Stimulated activated CD8-positive, alpha-beta memory T cell treated with anti-CD3 and anti-CD28 coated beads, Interleukin-12 subunit alpha, Interleukin-12 subunit beta, amount 100 ng/mL, for 1 hour (primary cell): ENCODE data around the gene EIF4G1.

Source experiments
- DNase-seq: peaks from one replicate; pipeline ENCODE4 v3.0.0-alpha.2; 2020; ENCODE audit warnings: low read depth

Gene EIF4G1

DNA sequence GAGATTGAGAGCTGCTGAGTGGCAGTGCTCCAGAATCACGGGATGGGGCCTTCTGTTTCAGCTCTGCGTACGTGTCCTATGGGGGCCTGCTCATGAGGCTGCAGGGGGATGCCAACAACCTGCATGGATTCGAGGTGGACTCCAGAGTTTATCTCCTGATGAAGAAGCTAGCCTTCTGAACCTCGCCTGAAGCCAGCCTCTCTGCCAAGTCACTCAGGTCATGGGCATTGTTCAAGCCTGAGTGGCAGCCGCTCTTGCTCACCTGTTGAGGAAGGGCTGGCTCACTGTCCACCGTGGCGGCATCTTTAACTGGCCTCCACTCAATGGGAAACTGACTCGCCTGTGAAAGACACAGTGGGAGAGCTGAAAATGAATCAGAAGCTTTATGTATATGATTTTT is 53.7 kb downstream of the EIF4G1 start:
- no peak for DNase-seq

DNA sequence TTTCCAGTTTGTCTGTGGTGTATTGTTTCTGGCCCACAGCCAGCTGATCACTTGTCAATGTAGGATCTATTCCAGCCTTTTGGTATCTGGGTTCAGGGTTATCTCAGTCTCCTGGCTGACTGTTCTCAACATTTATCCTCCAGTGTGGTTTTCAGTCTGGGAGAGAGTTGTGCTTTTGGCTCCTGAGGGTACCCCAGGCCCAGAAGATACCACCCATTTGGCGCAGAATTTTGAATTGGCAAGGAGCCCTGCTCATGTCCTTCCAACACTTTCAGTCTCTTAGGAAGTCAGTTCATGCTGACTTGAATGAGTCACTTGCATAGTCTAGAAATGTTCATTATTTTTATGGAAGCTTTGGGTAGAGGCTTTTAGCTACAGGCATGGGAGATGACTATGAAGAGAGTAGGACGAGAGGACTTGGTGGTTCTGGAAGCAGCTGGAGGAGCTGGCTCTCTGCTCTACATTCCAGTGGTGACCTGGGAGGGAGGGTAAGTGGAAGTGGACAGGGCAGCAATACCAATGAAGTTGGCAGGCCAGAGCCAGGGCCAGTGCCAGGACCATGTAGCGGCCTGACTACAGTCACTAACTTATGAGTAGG is 54.3 kb downstream of the EIF4G1 start:
- no peak for DNase-seq

GRCh38 chr3:184371570-184372018 is 57.2 kb downstream of the EIF4G1 start:
- DNase-seq, result peak; percentile 39

GRCh38 chr3:184372296-184372821 is 58.0 kb downstream of the EIF4G1 start:
- DNase-seq, result no peak

GRCh38 chr3:184372911-184373310 is 58.5 kb downstream of the EIF4G1 start:
- DNase-seq, result no peak

DNA sequence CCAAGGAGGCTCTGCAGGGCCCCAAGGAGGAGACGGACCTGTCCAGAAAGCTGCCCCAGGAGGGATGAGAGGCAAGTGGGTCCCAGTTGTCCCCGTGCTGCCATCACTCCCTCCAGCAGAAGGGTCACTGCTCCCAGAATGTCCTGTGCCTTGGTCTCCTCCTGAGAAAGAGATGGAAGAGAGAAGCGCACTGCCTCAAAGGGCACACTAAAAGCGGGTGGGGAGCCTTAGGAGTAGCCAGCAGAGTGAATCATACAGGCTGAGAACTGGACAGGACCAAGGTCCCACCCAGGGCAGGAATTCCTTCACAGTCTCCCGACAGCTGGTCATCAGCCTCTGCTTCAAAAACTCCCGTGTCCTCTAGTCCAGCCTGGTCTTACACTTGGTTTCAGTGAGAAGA is 59.0 kb downstream of the EIF4G1 start:
- DNase-seq, result no peak

DNA sequence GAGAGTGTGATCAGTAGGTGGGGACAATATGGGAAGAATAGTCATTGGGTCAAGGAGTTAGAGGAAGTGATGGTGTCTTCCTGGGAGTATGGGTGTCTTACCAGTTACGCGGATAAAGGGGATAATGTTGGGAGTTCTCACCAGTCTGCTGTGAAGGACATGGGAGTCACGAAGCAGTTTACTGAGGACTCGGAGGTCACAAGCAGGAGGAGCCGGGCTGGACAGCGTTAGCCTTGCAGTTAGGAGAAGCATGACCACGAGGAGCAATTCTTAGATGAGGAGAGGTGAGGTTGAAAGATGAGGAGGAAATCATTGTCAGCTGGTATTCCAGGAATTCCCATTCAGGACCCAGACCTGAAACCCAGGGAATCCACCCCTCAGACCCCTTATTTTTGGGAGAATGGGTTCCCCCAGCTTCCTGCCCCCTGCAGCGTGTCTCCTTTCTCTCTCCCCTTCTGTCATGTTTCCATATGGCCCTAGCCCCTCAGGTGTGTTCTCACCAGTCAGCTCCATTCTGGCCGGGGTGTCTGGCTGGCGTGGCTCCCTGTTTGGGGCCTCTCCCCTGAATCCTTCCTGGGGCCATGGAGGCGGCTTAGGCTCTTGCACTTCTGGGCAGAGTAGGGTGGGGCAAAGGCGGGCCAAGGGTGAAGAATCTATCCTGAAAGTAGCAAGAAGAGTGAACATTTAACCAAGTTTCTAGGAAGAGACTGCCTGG is 61.5 kb downstream of the EIF4G1 start:
- DNase-seq, result no peak

DNA sequence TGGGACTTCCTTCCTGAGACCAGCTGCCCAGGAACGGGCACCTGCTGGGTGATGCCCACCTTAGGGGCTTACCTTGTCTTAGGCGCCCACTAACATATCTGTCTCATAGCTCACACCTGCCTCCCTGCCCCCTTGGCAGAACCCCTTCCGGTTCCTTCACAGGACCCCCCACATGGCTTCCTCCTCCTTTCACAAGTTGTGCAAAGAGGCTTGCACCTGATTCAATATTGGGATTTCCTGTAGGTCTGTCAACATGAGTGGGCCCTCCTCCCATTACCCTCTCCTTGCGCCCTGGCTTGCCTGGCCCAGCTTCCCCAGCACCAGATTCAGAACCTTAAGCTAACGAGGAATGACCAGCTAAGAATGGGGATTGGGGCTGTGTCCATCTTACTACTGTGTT is 63.0 kb downstream of the EIF4G1 start:
- DNase-seq, result no peak

GRCh38 chr3:184377882-184378445 is 63.6 kb downstream of the EIF4G1 start, which contains the start of gene THPO:
THPO (minus strand) TSS chr3:184378207; CDS start chr3:184376259, 1,948 bp downstream.
- no peak for DNase-seq

DNA sequence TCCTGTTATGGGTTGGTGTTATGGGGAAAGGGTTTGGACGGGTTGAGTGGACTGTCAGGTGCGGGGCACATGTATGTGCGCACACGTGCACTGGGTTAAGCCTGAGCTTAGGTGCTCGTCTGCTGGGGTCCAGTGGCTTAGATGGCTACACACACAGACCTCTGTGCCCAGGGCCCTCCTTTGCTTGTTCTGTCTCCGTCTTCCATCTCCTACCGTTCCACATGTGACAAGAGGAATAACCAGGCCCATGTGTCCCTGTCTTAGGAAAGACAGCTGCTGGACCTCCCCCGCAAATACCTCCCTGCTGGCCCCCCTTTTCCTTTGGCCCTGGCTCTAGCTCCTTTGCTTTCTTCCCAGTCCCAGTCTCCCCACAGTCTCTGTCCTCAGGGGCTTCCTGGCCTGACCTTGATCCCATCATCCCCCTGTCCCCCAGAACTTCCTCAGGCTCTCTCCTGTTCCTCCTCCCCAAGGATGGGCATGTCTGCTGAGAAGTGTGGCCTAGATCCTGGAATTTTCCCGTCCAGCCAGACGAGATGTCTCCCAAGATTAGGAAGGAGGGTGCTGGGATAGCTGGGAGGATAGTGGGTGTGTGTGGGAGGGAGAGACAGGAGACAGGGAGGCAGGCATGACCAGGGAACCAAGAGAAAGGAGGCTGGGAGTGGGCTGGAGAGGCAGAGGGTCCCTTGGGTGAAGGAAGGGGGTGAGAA is 64.4 kb downstream of the EIF4G1 start:
- no peak for DNase-seq

- no peak for DNase-seq
Observed at GRCh38 chr3:184379358-184380184, 65.2 kb downstream of the EIF4G1 start, which contains the start of gene CHRD. CHRD (plus strand) TSS chr3:184380054; CDS start chr3:184380319, 265 bp downstream.

- DNase-seq, result no peak
Observed at GRCh38 chr3:184380185-184380626, 65.8 kb downstream of the EIF4G1 start.

- DNase-seq, result no peak
Observed at GRCh38 chr3:184380627-184381260, 66.3 kb downstream of the EIF4G1 start.

- DNase-seq, result no peak
Observed at GRCh38 chr3:184381261-184382224, 67.1 kb downstream of the EIF4G1 start.

DNA sequence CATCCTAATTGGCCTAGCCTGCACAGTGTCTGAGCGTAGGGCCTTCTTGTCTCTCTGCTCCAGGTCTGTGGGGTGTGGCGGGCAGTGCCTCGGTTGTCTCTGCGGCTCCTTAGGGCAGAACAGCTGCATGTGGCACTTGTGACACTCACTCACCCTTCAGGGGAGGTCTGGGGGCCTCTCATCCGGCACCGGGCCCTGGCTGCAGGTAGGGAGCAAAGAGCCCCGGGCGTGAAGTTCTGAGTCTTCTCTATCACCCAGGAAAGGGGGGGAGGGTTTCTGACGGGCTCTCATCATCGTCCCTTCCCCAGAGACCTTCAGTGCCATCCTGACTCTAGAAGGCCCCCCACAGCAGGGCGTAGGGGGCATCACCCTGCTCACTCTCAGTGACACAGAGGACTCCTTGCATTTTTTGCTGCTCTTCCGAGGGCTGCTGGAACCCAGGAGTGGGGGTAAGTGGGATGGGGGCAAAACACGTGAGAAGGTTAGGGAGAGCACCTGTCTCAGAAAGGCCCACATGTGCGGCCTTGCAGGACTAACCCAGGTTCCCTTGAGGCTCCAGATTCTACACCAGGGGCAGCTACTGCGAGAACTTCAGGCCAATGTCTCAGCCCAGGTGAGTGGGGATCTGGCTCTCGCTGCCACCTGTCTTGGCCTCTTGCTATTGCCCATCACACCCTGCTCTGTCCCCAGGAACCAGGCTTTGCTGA is 68.1 kb downstream of the EIF4G1 start:
- DNase-seq, result no peak

DNA sequence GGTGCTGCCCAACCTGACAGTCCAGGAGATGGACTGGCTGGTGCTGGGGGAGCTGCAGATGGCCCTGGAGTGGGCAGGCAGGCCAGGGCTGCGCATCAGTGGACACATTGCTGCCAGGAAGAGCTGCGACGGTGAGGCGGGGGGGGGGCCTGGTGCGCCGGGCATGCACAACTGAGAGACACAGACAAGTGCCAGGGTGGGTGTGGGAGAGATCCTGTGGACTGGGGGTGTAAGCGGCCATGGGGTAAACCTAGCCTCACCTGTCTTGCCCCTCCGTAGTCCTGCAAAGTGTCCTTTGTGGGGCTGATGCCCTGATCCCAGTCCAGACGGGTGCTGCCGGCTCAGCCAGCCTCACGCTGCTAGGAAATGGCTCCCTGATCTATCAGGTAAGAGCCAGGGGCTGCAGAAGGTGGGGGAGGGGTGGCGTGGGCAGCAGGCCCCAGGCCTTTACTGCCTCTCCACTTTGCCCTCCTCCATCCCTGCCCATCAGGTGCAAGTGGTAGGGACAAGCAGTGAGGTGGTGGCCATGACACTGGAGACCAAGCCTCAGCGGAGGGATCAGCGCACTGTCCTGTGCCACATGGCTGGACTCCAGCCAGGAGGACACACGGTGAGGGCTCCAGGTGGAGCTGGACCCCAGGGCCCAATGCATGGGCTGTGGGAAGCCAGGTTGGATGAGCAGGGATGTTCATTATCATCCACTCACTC is 68.8 kb downstream of the EIF4G1 start:
- DNase-seq, result no peak

DNA sequence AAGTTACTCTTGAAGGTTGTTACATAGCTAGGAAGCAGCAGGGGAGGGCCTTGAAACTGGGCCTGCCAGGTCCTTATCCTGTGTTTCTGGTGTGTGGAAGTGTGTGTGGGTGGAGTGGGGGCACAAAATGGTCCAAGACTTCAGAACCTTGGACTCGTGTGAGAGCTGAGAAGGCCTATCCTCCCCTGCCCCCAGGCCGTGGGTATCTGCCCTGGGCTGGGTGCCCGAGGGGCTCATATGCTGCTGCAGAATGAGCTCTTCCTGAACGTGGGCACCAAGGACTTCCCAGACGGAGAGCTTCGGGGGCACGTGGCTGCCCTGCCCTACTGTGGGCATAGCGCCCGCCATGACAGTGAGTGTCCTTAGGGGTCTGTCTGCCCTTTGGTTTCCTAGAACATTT is 69.9 kb downstream of the EIF4G1 start:
- no peak for DNase-seq
